Liver (tissue), 9 donors: Measurements from ENCODE around the gene KIF24. TPM values are rescaled to one million over a fixed set of nuclear protein-coding genes. Genes with fewer than 3 reads are reported as not detected.

Source experiments
- DNase-seq: peaks from one replicate; pipeline ENCODE4 v3.0.0-alpha.2; 2017; ENCODE audit warnings: low spot score
- H3K27ac ChIP-seq, 2 donors: one replicate each; pipeline ENCODE4 v1.7.0; 2013; ENCODE audit warnings: inconsistent platforms in 2 of 2, low read length in 2 of 2, control low read depth in 1 of 2, low read depth in 1 of 2, mild to moderate bottlenecking in 1 of 2
- H3K27me3 ChIP-seq, 4 donors: one replicate each; pipeline versions ENCODE4 v1.6.1 to v1.7.0; 2013; ENCODE audit warnings: low read length in 3 of 4, inconsistent platforms in 1 of 4, mild to moderate bottlenecking in 1 of 4, moderate library complexity in 1 of 4; ENCODE audit not compliant: control insufficient read depth in 4 of 4, insufficient read depth in 4 of 4
- H3K36me3 ChIP-seq, 4 donors: one replicate each; pipeline versions ENCODE4 v1.6.1 to v1.7.0; 2013; ENCODE audit warnings: low read length in 3 of 4, mild to moderate bottlenecking in 3 of 4, low read depth in 1 of 4, moderate library complexity in 1 of 4; ENCODE audit not compliant: control insufficient read depth in 4 of 4, insufficient read depth in 3 of 4
- H3K4me1 ChIP-seq, 4 donors: one replicate each; pipeline versions ENCODE4 v1.6.1 to v1.7.0; 2013; ENCODE audit warnings: low read length in 3 of 4, mild to moderate bottlenecking in 3 of 4, moderate library complexity in 1 of 4; ENCODE audit not compliant: control insufficient read depth in 4 of 4, insufficient read depth in 4 of 4
- H3K4me3 ChIP-seq, 3 donors: one replicate each; pipeline versions ENCODE4 v1.6.1 to v1.7.0; 2013; ENCODE audit warnings: low read length in 3 of 3, control low read depth in 1 of 3, low read depth in 1 of 3, mild to moderate bottlenecking in 1 of 3
- H3K9ac ChIP-seq, 2 donors: one replicate each; pipeline ENCODE4 v1.7.0; 2013; ENCODE audit warnings: low read length in 2 of 2, mild to moderate bottlenecking in 2 of 2, moderate library complexity in 2 of 2, control low read depth in 1 of 2, low read depth in 1 of 2
- H3K9me3 ChIP-seq, 4 donors: one replicate each; pipeline versions ENCODE4 v1.6.1 to v1.7.0; 2013; ENCODE audit warnings: low read length in 3 of 4; ENCODE audit not compliant: control insufficient read depth in 4 of 4
- EGR1 ChIP-seq, 2 donors: IDR thresholded peaks; 2 replicates each; pipeline ENCODE4 v1.6.1; 2016 to 2018; ENCODE audit warnings: antibody characterized with exemption in 2 of 2, low read depth in 2 of 2
- FOXA1 ChIP-seq: IDR thresholded peaks from 2 replicates; pipeline ENCODE4 v1.6.1; 2016; ENCODE audit warnings: antibody characterized with exemption
- FOXA2 ChIP-seq: IDR thresholded peaks from 2 replicates; pipeline ENCODE4 v1.6.1; 2016; ENCODE audit warnings: antibody characterized with exemption
- GABPA ChIP-seq, 2 donors: IDR thresholded peaks in 1 of 2; conservative IDR thresholded peaks in 1 of 2; 2 replicates each; pipeline ENCODE4 v1.6.1; 2016; ENCODE audit warnings: antibody characterized with exemption in 2 of 2, mild to moderate bottlenecking in 1 of 2, moderate library complexity in 1 of 2
- HNF4A ChIP-seq, 2 donors: conservative IDR thresholded peaks; 2 replicates each; pipeline ENCODE4 v1.6.1; 2016; ENCODE audit warnings: antibody characterized with exemption in 2 of 2, mild to moderate bottlenecking in 2 of 2
- HNF4G ChIP-seq: IDR thresholded peaks from 2 replicates; pipeline ENCODE4 v1.6.1; 2016; ENCODE audit warnings: antibody characterized with exemption
- JUND ChIP-seq, 2 donors: IDR thresholded peaks; 2 replicates each; pipeline ENCODE4 v1.6.1; 2016; ENCODE audit warnings: antibody characterized with exemption in 2 of 2
- NR2F2 ChIP-seq: IDR thresholded peaks from 2 replicates; pipeline ENCODE4 v1.6.1; 2016; ENCODE audit warnings: antibody characterized with exemption
- RAD21 ChIP-seq, 2 donors: IDR thresholded peaks; 2 replicates each; pipeline ENCODE4 v1.6.1; 2016; ENCODE audit warnings: antibody characterized with exemption in 2 of 2, mild to moderate bottlenecking in 2 of 2
- RXRA ChIP-seq, 2 donors: IDR thresholded peaks; 2 replicates each; pipeline ENCODE4 v1.6.1; 2017 to 2018; ENCODE audit warnings: antibody characterized with exemption in 2 of 2, mild to moderate bottlenecking in 1 of 2
- SP1 ChIP-seq: IDR thresholded peaks from 2 replicates; pipeline ENCODE4 v1.6.1; 2018; ENCODE audit warnings: antibody characterized with exemption, mild to moderate bottlenecking
- TAF1 ChIP-seq: conservative IDR thresholded peaks from 2 replicates; pipeline ENCODE4 v1.6.1; 2016; ENCODE audit warnings: antibody characterized with exemption, mild to moderate bottlenecking
- YY1 ChIP-seq: IDR thresholded peaks from 2 replicates; pipeline ENCODE4 v1.6.1; 2016; ENCODE audit warnings: antibody characterized with exemption, mild to moderate bottlenecking
- WGBS: extraction: QIAGEN DNeasy Blood & Tissue Kit; methylation state at CpG from one replicate; pipeline ENCODE4 v1.1.7; 2013; 5-methylcytosine and 5-hydroxymethylcytosine counted together
- polyA plus RNA-seq, 2 donors: library from polyadenylated mRNA; stranded (reverse) in 1 of 2; unstranded in 1 of 2; fragments of 200-250 nt in 1 of 2; fragments of >200 nt in 1 of 2; fragmentation: Nextera tagmentation in 1 of 2; extraction: Ambion mirVana in 1 of 2; gene quantifications; one replicate each; pipeline versions ENCODE4 v1.2.1 to v1.2.3, GENCODE V29; 2013 to 2015
- total RNA-seq, 2 donors: library from RNA; depleted of rRNA; stranded (reverse); fragments of >200 nt; gene quantifications; one replicate each; pipeline ENCODE4 v1.2.3, GENCODE V29; 2014
- TF ChIP-seq, protein P1 (sequence below): IDR thresholded peaks from 2 replicates; pipeline ENCODE4 v1.6.1; 2016; ENCODE audit warnings: antibody characterized with exemption
- TF ChIP-seq, protein P2 (sequence below): IDR thresholded peaks from 2 replicates; pipeline ENCODE4 v1.6.1; 2016; ENCODE audit warnings: antibody characterized with exemption
- TF ChIP-seq, protein P3 (sequence below): IDR thresholded peaks from 2 replicates; pipeline ENCODE4 v1.6.1; 2016; ENCODE audit warnings: antibody characterized with exemption, mild to moderate bottlenecking
- TF ChIP-seq, protein P4 (sequence below): fragments of 150-350 bp; IDR thresholded peaks from 2 replicates; pipeline ENCODE4 v1.5.1; 2017; ENCODE audit warnings: improper control_type of control experiment, low read depth, low read length; ENCODE audit not compliant: missing input control
- TF ChIP-seq, protein P5 (sequence below): IDR thresholded peaks from 2 replicates; pipeline ENCODE4 v1.6.1; 2016; ENCODE audit warnings: antibody characterized with exemption
- donor health status: healthy.
- donor health status: healthy.
- donor health status: healthy.
- donor health status: healthy.
- donor health status: healthy.

Gene KIF24, protein sequence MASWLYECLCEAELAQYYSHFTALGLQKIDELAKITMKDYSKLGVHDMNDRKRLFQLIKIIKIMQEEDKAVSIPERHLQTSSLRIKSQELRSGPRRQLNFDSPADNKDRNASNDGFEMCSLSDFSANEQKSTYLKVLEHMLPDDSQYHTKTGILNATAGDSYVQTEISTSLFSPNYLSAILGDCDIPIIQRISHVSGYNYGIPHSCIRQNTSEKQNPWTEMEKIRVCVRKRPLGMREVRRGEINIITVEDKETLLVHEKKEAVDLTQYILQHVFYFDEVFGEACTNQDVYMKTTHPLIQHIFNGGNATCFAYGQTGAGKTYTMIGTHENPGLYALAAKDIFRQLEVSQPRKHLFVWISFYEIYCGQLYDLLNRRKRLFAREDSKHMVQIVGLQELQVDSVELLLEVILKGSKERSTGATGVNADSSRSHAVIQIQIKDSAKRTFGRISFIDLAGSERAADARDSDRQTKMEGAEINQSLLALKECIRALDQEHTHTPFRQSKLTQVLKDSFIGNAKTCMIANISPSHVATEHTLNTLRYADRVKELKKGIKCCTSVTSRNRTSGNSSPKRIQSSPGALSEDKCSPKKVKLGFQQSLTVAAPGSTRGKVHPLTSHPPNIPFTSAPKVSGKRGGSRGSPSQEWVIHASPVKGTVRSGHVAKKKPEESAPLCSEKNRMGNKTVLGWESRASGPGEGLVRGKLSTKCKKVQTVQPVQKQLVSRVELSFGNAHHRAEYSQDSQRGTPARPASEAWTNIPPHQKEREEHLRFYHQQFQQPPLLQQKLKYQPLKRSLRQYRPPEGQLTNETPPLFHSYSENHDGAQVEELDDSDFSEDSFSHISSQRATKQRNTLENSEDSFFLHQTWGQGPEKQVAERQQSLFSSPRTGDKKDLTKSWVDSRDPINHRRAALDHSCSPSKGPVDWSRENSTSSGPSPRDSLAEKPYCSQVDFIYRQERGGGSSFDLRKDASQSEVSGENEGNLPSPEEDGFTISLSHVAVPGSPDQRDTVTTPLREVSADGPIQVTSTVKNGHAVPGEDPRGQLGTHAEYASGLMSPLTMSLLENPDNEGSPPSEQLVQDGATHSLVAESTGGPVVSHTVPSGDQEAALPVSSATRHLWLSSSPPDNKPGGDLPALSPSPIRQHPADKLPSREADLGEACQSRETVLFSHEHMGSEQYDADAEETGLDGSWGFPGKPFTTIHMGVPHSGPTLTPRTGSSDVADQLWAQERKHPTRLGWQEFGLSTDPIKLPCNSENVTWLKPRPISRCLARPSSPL (N-terminal part only)
- total RNA-seq: 1 to 10 TPM in 1 of 2 donors, under 1 TPM in 1; 0.17 to 4.1 TPM
- under 1 TPM; 0.13 to 0.24 TPM for polyA plus RNA-seq

DNA sequence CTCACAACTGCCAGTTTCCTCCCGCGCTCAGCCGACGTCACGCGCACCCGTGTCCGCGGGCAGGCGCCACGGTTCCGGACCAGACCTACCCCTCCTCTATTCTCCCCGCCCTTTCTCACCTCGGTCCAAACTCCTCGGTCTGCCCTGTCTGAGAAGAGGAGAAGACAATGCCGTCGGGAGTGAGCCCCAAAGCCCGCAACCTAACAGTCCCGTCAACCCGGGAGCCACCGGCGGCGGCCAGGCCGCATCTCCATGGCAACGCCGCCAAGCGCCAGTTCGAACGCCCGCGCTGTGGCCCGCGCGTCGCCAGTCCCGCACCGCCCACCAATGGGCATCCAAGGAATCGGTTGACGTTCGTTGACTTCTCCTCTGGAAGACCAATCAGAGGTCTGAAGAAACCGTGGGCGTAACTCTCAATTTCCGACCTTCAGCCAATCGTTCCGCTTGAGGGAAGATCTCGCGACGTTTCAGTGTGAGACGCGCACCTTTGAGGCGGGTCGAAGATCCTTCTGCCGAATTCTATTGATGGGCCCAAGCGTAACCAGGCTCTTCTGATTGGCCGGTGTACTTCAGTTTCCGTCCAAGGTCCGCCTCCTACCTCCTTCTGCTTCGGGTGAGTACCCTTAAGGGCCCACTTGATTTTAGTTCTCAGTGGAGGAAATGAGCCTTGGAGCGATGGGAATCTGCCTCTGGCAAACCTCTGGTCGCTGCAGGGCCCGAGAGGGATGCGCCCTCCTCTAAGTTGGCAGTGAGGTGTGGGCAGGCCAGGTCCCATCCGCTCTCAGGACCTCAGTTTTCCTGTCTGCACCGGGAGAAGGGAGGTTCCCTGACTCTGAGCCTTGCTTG, at the start of gene KIF24, which contains the start of gene NUDT2:
Gene KIF24, minus strand, starts transcription at position 282 of the 846 bp plus-strand sequence. CDS start 17,922 bp downstream, outside the sequence.
Gene NUDT2, plus strand, starts transcription at position 583 of the 846 bp plus-strand sequence. CDS start 9,471 bp downstream, outside the sequence.
- H3K27ac ChIP-seq: peak within 1 kb of the TSS; percentile 83 to 90
- peaks cover 2 to 34% (median 20%) of the 10 kb centered on the region in 4 donors for H3K4me1 ChIP-seq
- H3K4me3 ChIP-seq: peak within 1 kb of the TSS; percentile 76 to 95 (median 86)
- DNase-seq: peak; percentile 93
- H3K9ac ChIP-seq: peak within 1 kb of the TSS; percentile 73 to 98
- WGBS: under 1% methylated on average over 64 of the region's 64 CpGs
- no peaks in the 10 kb centered on the region for H3K9me3 ChIP-seq
- H3K36me3 ChIP-seq: no peaks in the 10 kb centered on the region
- H3K27me3 ChIP-seq: no peaks in the 10 kb centered on the region
- TF ChIP-seq, protein P1, sequence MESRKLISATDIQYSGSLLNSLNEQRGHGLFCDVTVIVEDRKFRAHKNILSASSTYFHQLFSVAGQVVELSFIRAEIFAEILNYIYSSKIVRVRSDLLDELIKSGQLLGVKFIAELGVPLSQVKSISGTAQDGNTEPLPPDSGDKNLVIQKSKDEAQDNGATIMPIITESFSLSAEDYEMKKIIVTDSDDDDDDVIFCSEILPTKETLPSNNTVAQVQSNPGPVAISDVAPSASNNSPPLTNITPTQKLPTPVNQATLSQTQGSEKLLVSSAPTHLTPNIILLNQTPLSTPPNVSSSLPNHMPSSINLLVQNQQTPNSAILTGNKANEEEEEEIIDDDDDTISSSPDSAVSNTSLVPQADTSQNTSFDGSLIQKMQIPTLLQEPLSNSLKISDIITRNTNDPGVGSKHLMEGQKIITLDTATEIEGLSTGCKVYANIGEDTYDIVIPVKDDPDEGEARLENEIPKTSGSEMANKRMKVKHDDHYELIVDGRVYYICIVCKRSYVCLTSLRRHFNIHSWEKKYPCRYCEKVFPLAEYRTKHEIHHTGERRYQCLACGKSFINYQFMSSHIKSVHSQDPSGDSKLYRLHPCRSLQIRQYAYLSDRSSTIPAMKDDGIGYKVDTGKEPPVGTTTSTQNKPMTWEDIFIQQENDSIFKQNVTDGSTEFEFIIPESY: peak; percentile 99
- TF ChIP-seq FOXA1 (no peak), HNF4A (conservative IDR thresholded peaks at IDR 0.05) (peak; percentile 80 to 90), TAF1 (peak; percentile 85), GABPA (IDR thresholded peaks at IDR 0.05 in 1 of 2, conservative IDR thresholded peaks at IDR 0.05 in 1 of 2) (peak in 1 of 2 donors; percentile 82), SP1 (peak; percentile 97), JUND (IDR thresholded peaks at IDR 0.05) (peak; percentile 36 to 56), RXRA (IDR thresholded peaks at IDR 0.05) (peak; percentile 40 to 67), RAD21 (IDR thresholded peaks at IDR 0.05) (peak in 1 of 2 donors; percentile 40), HNF4G (peak; percentile 60), YY1 (peak; percentile 56), NR2F2 (no peak), EGR1 (IDR thresholded peaks at IDR 0.05; ENCODE audit: low read depth in 2 of 2) (peak; percentile 64 to 70), FOXA2 (no peak)
- TF ChIP-seq, protein P2, sequence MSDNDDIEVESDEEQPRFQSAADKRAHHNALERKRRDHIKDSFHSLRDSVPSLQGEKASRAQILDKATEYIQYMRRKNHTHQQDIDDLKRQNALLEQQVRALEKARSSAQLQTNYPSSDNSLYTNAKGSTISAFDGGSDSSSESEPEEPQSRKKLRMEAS: no peak
- TF ChIP-seq, protein P3, sequence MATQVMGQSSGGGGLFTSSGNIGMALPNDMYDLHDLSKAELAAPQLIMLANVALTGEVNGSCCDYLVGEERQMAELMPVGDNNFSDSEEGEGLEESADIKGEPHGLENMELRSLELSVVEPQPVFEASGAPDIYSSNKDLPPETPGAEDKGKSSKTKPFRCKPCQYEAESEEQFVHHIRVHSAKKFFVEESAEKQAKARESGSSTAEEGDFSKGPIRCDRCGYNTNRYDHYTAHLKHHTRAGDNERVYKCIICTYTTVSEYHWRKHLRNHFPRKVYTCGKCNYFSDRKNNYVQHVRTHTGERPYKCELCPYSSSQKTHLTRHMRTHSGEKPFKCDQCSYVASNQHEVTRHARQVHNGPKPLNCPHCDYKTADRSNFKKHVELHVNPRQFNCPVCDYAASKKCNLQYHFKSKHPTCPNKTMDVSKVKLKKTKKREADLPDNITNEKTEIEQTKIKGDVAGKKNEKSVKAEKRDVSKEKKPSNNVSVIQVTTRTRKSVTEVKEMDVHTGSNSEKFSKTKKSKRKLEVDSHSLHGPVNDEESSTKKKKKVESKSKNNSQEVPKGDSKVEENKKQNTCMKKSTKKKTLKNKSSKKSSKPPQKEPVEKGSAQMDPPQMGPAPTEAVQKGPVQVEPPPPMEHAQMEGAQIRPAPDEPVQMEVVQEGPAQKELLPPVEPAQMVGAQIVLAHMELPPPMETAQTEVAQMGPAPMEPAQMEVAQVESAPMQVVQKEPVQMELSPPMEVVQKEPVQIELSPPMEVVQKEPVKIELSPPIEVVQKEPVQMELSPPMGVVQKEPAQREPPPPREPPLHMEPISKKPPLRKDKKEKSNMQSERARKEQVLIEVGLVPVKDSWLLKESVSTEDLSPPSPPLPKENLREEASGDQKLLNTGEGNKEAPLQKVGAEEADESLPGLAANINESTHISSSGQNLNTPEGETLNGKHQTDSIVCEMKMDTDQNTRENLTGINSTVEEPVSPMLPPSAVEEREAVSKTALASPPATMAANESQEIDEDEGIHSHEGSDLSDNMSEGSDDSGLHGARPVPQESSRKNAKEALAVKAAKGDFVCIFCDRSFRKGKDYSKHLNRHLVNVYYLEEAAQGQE: peak; percentile 93
- TF ChIP-seq, protein P4, sequence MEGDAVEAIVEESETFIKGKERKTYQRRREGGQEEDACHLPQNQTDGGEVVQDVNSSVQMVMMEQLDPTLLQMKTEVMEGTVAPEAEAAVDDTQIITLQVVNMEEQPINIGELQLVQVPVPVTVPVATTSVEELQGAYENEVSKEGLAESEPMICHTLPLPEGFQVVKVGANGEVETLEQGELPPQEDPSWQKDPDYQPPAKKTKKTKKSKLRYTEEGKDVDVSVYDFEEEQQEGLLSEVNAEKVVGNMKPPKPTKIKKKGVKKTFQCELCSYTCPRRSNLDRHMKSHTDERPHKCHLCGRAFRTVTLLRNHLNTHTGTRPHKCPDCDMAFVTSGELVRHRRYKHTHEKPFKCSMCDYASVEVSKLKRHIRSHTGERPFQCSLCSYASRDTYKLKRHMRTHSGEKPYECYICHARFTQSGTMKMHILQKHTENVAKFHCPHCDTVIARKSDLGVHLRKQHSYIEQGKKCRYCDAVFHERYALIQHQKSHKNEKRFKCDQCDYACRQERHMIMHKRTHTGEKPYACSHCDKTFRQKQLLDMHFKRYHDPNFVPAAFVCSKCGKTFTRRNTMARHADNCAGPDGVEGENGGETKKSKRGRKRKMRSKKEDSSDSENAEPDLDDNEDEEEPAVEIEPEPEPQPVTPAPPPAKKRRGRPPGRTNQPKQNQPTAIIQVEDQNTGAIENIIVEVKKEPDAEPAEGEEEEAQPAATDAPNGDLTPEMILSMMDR: no peak
- TF ChIP-seq, protein P5, sequence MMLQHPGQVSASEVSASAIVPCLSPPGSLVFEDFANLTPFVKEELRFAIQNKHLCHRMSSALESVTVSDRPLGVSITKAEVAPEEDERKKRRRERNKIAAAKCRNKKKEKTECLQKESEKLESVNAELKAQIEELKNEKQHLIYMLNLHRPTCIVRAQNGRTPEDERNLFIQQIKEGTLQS: no peak
